Lower leg skin (tissue), 4 donors: ENCODE results near the gene EFCAB11. TPM values are rescaled to one million over a fixed set of nuclear protein-coding genes. Genes with fewer than 3 reads are reported as not detected.
"Not testable (repeated sequence)": the region's sequence is repeated elsewhere in the genome, so short reads cannot be mapped to it uniquely, and the experiment has no call there.

Experiments used
- DNase-seq, 2 donors: peaks; one replicate each; pipeline ENCODE4 v3.0.0-alpha.2; 2019; ENCODE audit warnings: low spot score in 2 of 2
- H3K4me3 ChIP-seq: fragments of 200-600 bp; sonication (generic); 2 replicates; pipeline ENCODE4 v1.5.1; 2017; ENCODE audit warnings: mild to moderate bottlenecking, low read depth; ENCODE audit not compliant: poor library complexity, severe bottlenecking
- CTCF ChIP-seq, 3 donors: fragments of 450-650 bp; IDR thresholded peaks; one replicate each; pipeline ENCODE4 v1.5.1; 2016; ENCODE audit warnings: antibody characterized with exemption in 3 of 3, mild to moderate bottlenecking in 3 of 3, moderate library complexity in 2 of 3
- POLR2A ChIP-seq, 2 donors: fragments of 450-650 bp; IDR thresholded peaks; one replicate each; pipeline ENCODE4 v1.6.1; 2016 to 2017; ENCODE audit warnings: antibody characterized with exemption in 2 of 2, mild to moderate bottlenecking in 1 of 2, moderate library complexity in 1 of 2
- WGBS, 2 donors: methylation state at CpG; one replicate each; pipeline ENCODE4 v1.1.5; 2018; 5-methylcytosine and 5-hydroxymethylcytosine counted together
- intact Hi-C: fragments of 100-400 bp; cut with DNase I; formaldehyde crosslinking; loops from one replicate; pipeline ENCODE4 v1.15.0; 2023; ENCODE audit warnings: low total_unique reads
- total RNA-seq, 4 donors: library from RNA; depleted of rRNA; stranded (reverse); fragments of >200 nt; gene quantifications; one replicate each; pipeline ENCODE4 v1.1.0, GENCODE V29; 2016

EFCAB11 gene
- total RNA-seq, 4 donors from 2014 or later = 2.6 to 9.6 (median 4.7) TPM

GRCh38 chr14:89889626-89890025 is 64.9 kb downstream of the EFCAB11 start:
- intact Hi-C loops = no loop called here
- no peak for DNase-seq
- no peak overlapping the region for H3K4me3 ChIP-seq
- TF ChIP-seq CTCF (IDR thresholded peaks at IDR 0.05) = no peak
- TF ChIP-seq POLR2A (IDR thresholded peaks at IDR 0.05) = no peak
- WGBS, 2 donors = 59 to 65% methylated on average over 4 of the region's 4 CpGs

- TF ChIP-seq POLR2A (IDR thresholded peaks at IDR 0.05) = no peak
- no peak for TF ChIP-seq CTCF (IDR thresholded peaks at IDR 0.05)
- H3K4me3 ChIP-seq = no peak overlapping the region
- intact Hi-C loops = no loop called here
- 96 to 98% methylated on average over 2 of the region's 2 CpGs for WGBS, 2 donors
- DNase-seq = no peak
Observed at GRCh38 chr14:89884761-89885160, 69.8 kb downstream of the EFCAB11 start.

GRCh38 chr14:89881839-89882238 is 72.7 kb downstream of the EFCAB11 start:
- WGBS, 2 donors = 98 to 100% methylated on average over 1 of the region's 1 CpG
- DNase-seq = no peak
- TF ChIP-seq CTCF (IDR thresholded peaks at IDR 0.05) (no peak), POLR2A (IDR thresholded peaks at IDR 0.05) (no peak)
- intact Hi-C loops = no loop called here
- H3K4me3 ChIP-seq = no peak overlapping the region

- intact Hi-C loops, H3K4me3 ChIP-seq, DNase-seq: not testable (repeated sequence)
- 84 to 91% methylated on average over 3 of the region's 3 CpGs for WGBS, 2 donors
Observed at GRCh38 chr14:89874091-89874490, 80.4 kb downstream of the EFCAB11 start.

GRCh38 chr14:89870316-89870715 is 84.2 kb downstream of the EFCAB11 start:
- 79 to 80% methylated on average over 2 of the region's 2 CpGs for WGBS, 2 donors
- no peak for DNase-seq
- no peak overlapping the region for H3K4me3 ChIP-seq
- intact Hi-C loops = no loop called here
- no peak for TF ChIP-seq CTCF (IDR thresholded peaks at IDR 0.05)
- no peak for TF ChIP-seq POLR2A (IDR thresholded peaks at IDR 0.05)

- WGBS, 2 donors = 91 to 94% methylated on average over 2 of the region's 2 CpGs
- intact Hi-C loops = no loop called here
- H3K4me3 ChIP-seq = no peak overlapping the region
- TF ChIP-seq CTCF (IDR thresholded peaks at IDR 0.05) (no peak), POLR2A (IDR thresholded peaks at IDR 0.05) (no peak)
- no peak for DNase-seq
Observed at GRCh38 chr14:89869606-89870005, 84.9 kb downstream of the EFCAB11 start.
